Omental fat pad (tissue), 4 donors: ENCODE results near the gene RNU6-9. TPM values are rescaled to one million over a fixed set of nuclear protein-coding genes. Genes with fewer than 3 reads are reported as not detected.
"Not testable (repeated sequence)": the region's sequence is repeated elsewhere in the genome, so short reads cannot be mapped to it uniquely, and the experiment has no call there.

Experiments used
- ATAC-seq: fragments of 150-250 bp; one replicate; pipeline ENCODE4 v1.9.1; 2016; ENCODE audit warnings: mild to moderate bottlenecking, moderate library complexity; ENCODE audit not compliant: low FRiP score
- DNase-seq: peaks from one replicate; pipeline ENCODE4 v3.0.0-alpha.2; 2019; ENCODE audit warnings: low spot score
- CTCF ChIP-seq, 3 donors: fragments of 450-650 bp; IDR thresholded peaks; one replicate each; pipeline ENCODE4 v1.5.1; 2016 to 2017; ENCODE audit warnings: antibody characterized with exemption in 3 of 3, mild to moderate bottlenecking in 3 of 3, moderate library complexity in 2 of 3
- total RNA-seq, 4 donors: library from RNA; depleted of rRNA; stranded (reverse); fragments of >200 nt; gene quantifications; one replicate each; pipeline ENCODE4 v1.1.0, GENCODE V29; 2016

Gene RNU6-9
- total RNA-seq, 4 donors from 2014 or later, result not detected

- TF ChIP-seq CTCF (IDR thresholded peaks at IDR 0.05), result no peak
- DNase-seq (peak; percentile 65), ATAC-seq (peak; percentile 80)
These were observed 42.9 kb upstream of the RNU6-9 start for GRCh38 chr19:850221-850978.

- ATAC-seq, result no peak
- no peak for DNase-seq
- TF ChIP-seq CTCF (IDR thresholded peaks at IDR 0.05), result no peak
These were observed 42.3 kb upstream of the RNU6-9 start for GRCh38 chr19:850979-851335.

- DNase-seq (no peak), ATAC-seq (no peak)
- TF ChIP-seq CTCF (IDR thresholded peaks at IDR 0.05), result no peak
These were observed 40.9 kb upstream of the RNU6-9 start, which contains the start of gene ELANE for GRCh38 chr19:852136-853013. Gene ELANE, plus strand, starts transcription at chr19:852303. Its CDS starts 26 bp downstream, at chr19:852329.

- ATAC-seq, result no peak
- no peak for TF ChIP-seq CTCF (IDR thresholded peaks at IDR 0.05)
- DNase-seq, result no peak
These were observed 40.2 kb upstream of the RNU6-9 start for GRCh38 chr19:853014-853585.

- ATAC-seq, DNase-seq: not testable (repeated sequence)
These were observed 39.6 kb upstream of the RNU6-9 start for GRCh38 chr19:853614-854220.

GRCh38 chr19:854549-854948, 38.7 kb upstream of the RNU6-9 start:
- no peak for TF ChIP-seq CTCF (IDR thresholded peaks at IDR 0.05)
- DNase-seq, result no peak
- no peak for ATAC-seq

- ATAC-seq (no peak), DNase-seq (no peak)
- TF ChIP-seq CTCF (IDR thresholded peaks at IDR 0.05), result no peak
These were observed 38.1 kb upstream of the RNU6-9 start for GRCh38 chr19:855142-855541.
